Right atrium auricular region (tissue), 2 donors: ENCODE results near the gene STUM. TPM values are rescaled to one million over a fixed set of nuclear protein-coding genes. Genes with fewer than 3 reads are reported as not detected.

Experiments used
- DNase-seq: peaks from one replicate; pipeline ENCODE4 v3.0.0-alpha.2; 2019; ENCODE audit warnings: low spot score
- H3K27ac ChIP-seq, 2 donors: fragments of 200-600 bp; sonication (generic); 1 replicate in 1 of 2; 2 replicates in 1 of 2; pipeline ENCODE4 v1.5.1; 2016 to 2019
- H3K27me3 ChIP-seq, 2 donors: fragments of 200-600 bp; sonication (generic); one replicate each; pipeline versions ENCODE4 v1.5.1 to v1.6.0; 2017 to 2019
- H3K36me3 ChIP-seq: fragments of 200-600 bp; sonication (generic); one replicate; pipeline ENCODE4 v1.5.1; 2016
- H3K4me1 ChIP-seq, 2 donors: fragments of 200-600 bp; sonication (generic); one replicate each; pipeline versions ENCODE4 v1.5.1 to v1.6.0; 2017 to 2019
- H3K4me3 ChIP-seq, 2 donors: fragments of 200-600 bp; sonication (generic); 1 replicate in 1 of 2; 2 replicates in 1 of 2; pipeline ENCODE4 v1.5.1; 2017 to 2019; ENCODE audit warnings: mild to moderate bottlenecking in 1 of 2, moderate library complexity in 1 of 2
- H3K9me3 ChIP-seq, 2 donors: fragments of 200-600 bp; sonication (generic); one replicate each; pipeline ENCODE4 v1.5.1; 2019
- CTCF ChIP-seq, 2 donors: fragments of 200-600 bp; sonication (generic); IDR thresholded peaks; one replicate each; pipeline ENCODE4 v1.5.1; 2019; ENCODE audit warnings: antibody characterized with exemption in 2 of 2
- total RNA-seq, 2 donors: library from RNA; depleted of rRNA; stranded (reverse); fragments of >200 nt; gene quantifications; one replicate each; pipeline ENCODE4 v1.1.0, GENCODE V29; 2016

Gene STUM
- total RNA-seq, 2 donors from 2014 or later = 0.43 to 0.70 TPM

- TF ChIP-seq CTCF (IDR thresholded peaks at IDR 0.05) = no peak
- Histone ChIP-seq H3K4me3 (no peak overlapping the region), H3K36me3 (no peaks in the 10 kb centered on the region), H3K27me3 (no peaks in the 10 kb centered on the region), H3K9me3 (no peaks in the 10 kb centered on the region), H3K4me1 (peaks cover 0 to 23% of the 10 kb centered on the region in 2 donors), H3K27ac (no peak overlapping the region)
- no peak for DNase-seq
Measured at GRCh38 chr1:226632169-226632879, 83.8 kb downstream of the STUM start.

GRCh38 chr1:226632922-226633351, 84.4 kb downstream of the STUM start:
- DNase-seq = no peak
- no peaks in the 10 kb centered on the region for H3K27me3 ChIP-seq
- no peak for TF ChIP-seq CTCF (IDR thresholded peaks at IDR 0.05)
- peaks cover 0 to 28% of the 10 kb centered on the region in 2 donors for H3K4me1 ChIP-seq
- no peak overlapping the region for H3K4me3 ChIP-seq
- H3K27ac ChIP-seq = no peak overlapping the region
- H3K9me3 ChIP-seq = no peaks in the 10 kb centered on the region
- no peaks in the 10 kb centered on the region for H3K36me3 ChIP-seq

GRCh38 chr1:226633541-226634165, 85.1 kb downstream of the STUM start:
- Histone ChIP-seq H3K36me3 (no peaks in the 10 kb centered on the region), H3K4me1 (peaks cover 0 to 31% of the 10 kb centered on the region in 2 donors), H3K9me3 (no peaks in the 10 kb centered on the region), H3K27ac (peak overlapping the region; percentile 18 to 31), H3K4me3 (no peak overlapping the region), H3K27me3 (no peaks in the 10 kb centered on the region)
- no peak for DNase-seq
- TF ChIP-seq CTCF (IDR thresholded peaks at IDR 0.05) = no peak

GRCh38 chr1:226634166-226634588, 85.6 kb downstream of the STUM start:
- peak; percentile 93 to 97 for TF ChIP-seq CTCF (IDR thresholded peaks at IDR 0.05)
- no peaks in the 10 kb centered on the region for H3K36me3 ChIP-seq
- H3K27me3 ChIP-seq = no peaks in the 10 kb centered on the region
- no peak overlapping the region for H3K4me3 ChIP-seq
- H3K9me3 ChIP-seq = no peaks in the 10 kb centered on the region
- H3K27ac ChIP-seq = peak overlapping the region; percentile 18 to 31
- peak; percentile 76 for DNase-seq
- peaks cover 0 to 31% of the 10 kb centered on the region in 2 donors for H3K4me1 ChIP-seq

- Histone ChIP-seq H3K4me3 (no peak overlapping the region), H3K27me3 (no peaks in the 10 kb centered on the region), H3K4me1 (peaks cover 0 to 31% of the 10 kb centered on the region in 2 donors), H3K27ac (no peak overlapping the region), H3K9me3 (no peaks in the 10 kb centered on the region), H3K36me3 (peaks cover 5% of the 10 kb centered on the region)
- no peak for DNase-seq
- no peak for TF ChIP-seq CTCF (IDR thresholded peaks at IDR 0.05)
Measured at GRCh38 chr1:226634611-226635246, 86.2 kb downstream of the STUM start.
